WTC11 (cell line): Measurements from ENCODE around the gene ARID1A. TPM values are rescaled to one million over a fixed set of nuclear protein-coding genes. Genes with fewer than 3 reads are reported as not detected.

Experiments used
- ATAC-seq: fragments of 200-7000 bp; cut with Tn5 transposase; 2 replicates; pipeline ENCODE4 v1.10.0; 2021; ENCODE audit warnings: mild to moderate bottlenecking, moderate library complexity
- CTCF ChIA-PET: fragments of 300-600 bp; sonication (Branson Sonifier 250); formaldehyde crosslinking; loops from one replicate; lab custom pipeline; 2021; ENCODE audit warnings: antibody characterized with exemption; lab: Charles Lee
- POLR2A ChIA-PET: fragments of 350-600 bp; sonication (Branson Sonifier 250); formaldehyde crosslinking; loops from one replicate; lab custom pipeline; 2021; ENCODE audit warnings: antibody characterized with exemption; lab: Charles Lee
- DNase-seq: peaks from one replicate; pipeline ENCODE4 v3.0.0; 2021; ENCODE audit warnings: low spot score
- H3K27ac Mint-ChIP-seq: 2 replicates; pipeline ENCODE4 v1.8.0; 2021; ENCODE audit warnings: mixed read lengths
- H3K27me3 Mint-ChIP-seq: 2 replicates; pipeline ENCODE4 v1.8.0; 2021; ENCODE audit warnings: low read depth, mild to moderate bottlenecking, moderate library complexity, mixed read lengths
- H3K36me3 Mint-ChIP-seq: 2 replicates; pipeline ENCODE4 v1.8.0; 2021; ENCODE audit warnings: mixed read lengths
- H3K4me1 Mint-ChIP-seq: 2 replicates; pipeline ENCODE4 v1.8.0; 2022; ENCODE audit warnings: mixed read lengths
- H3K4me3 Mint-ChIP-seq: 2 replicates; pipeline ENCODE4 v1.8.0; 2021; ENCODE audit warnings: mild to moderate bottlenecking, moderate library complexity, mixed read lengths
- H3K9me3 Mint-ChIP-seq: 2 replicates; pipeline ENCODE4 v1.8.0; 2021; ENCODE audit warnings: mixed read lengths
- AR ChIP-seq: fragments of 250-450 bp; sonication (Bioruptor Pico); IDR thresholded peaks from 2 replicates; pipeline ENCODE4 v1.9.0; 2021; ENCODE audit warnings: mild to moderate bottlenecking
- CREM ChIP-seq: sonication (generic); formaldehyde crosslinking; IDR thresholded peaks from 2 replicates; pipeline ENCODE4 v1.8.1; 2022; ENCODE audit warnings: mild to moderate bottlenecking, missing genetic modification reagents, moderate library complexity
- EMX1 ChIP-seq: fragments of 250-450 bp; sonication (Bioruptor Pico); IDR thresholded peaks from 2 replicates; pipeline ENCODE4 v1.8.0; 2021; ENCODE audit warnings: mild to moderate bottlenecking
- FOXK1 ChIP-seq: sonication (generic); formaldehyde crosslinking; IDR thresholded peaks from 2 replicates; pipeline ENCODE4 v1.8.0; 2022; ENCODE audit warnings: mild to moderate bottlenecking, moderate library complexity, missing genetic modification reagents
- GRHL2 ChIP-seq: fragments of 250-450 bp; sonication (Bioruptor Pico); IDR thresholded peaks from 2 replicates; pipeline ENCODE4 v1.8.0; 2022; ENCODE audit warnings: mild to moderate bottlenecking, moderate library complexity; ENCODE audit not compliant: insufficient replicate concordance, severe bottlenecking
- GTF2I ChIP-seq: fragments of 250-450 bp; sonication (Bioruptor Pico); conservative IDR thresholded peaks from 2 replicates; pipeline ENCODE4 v1.4.0; 2021; ENCODE audit warnings: mild to moderate bottlenecking
- HMGA2 ChIP-seq: fragments of 250-450 bp; sonication (Bioruptor Pico); IDR thresholded peaks from 2 replicates; pipeline ENCODE4 v1.4.0; 2021; ENCODE audit warnings: mild to moderate bottlenecking, moderate library complexity
- KAT7 ChIP-seq: sonication (generic); formaldehyde crosslinking; IDR thresholded peaks from 2 replicates; pipeline ENCODE4 v1.8.1; 2023; ENCODE audit warnings: missing genetic modification reagents, mild to moderate bottlenecking, borderline replicate concordance
- NFATC4 ChIP-seq: fragments of 250-450 bp; sonication (Bioruptor Pico); IDR thresholded peaks from 2 replicates; pipeline ENCODE4 v1.9.0; 2021; ENCODE audit warnings: mild to moderate bottlenecking
- NR1H2 ChIP-seq: sonication (generic); formaldehyde crosslinking; IDR thresholded peaks from 2 replicates; pipeline ENCODE4 v1.9.0; 2021; ENCODE audit warnings: mild to moderate bottlenecking, moderate library complexity, missing genetic modification reagents
- SMAD3 ChIP-seq: sonication (generic); formaldehyde crosslinking; IDR thresholded peaks from 2 replicates; pipeline ENCODE4 v1.8.0; 2022; ENCODE audit warnings: missing genetic modification reagents, mild to moderate bottlenecking, borderline replicate concordance
- TEAD4 ChIP-seq: sonication (generic); formaldehyde crosslinking; IDR thresholded peaks from 2 replicates; pipeline ENCODE4 v1.8.0; 2022; ENCODE audit warnings: mild to moderate bottlenecking, missing genetic modification reagents
- ZNF121 ChIP-seq: sonication (generic); formaldehyde crosslinking; IDR thresholded peaks from 2 replicates; pipeline ENCODE4 v1.8.0; 2023; ENCODE audit warnings: missing genetic modification reagents
- ZNF512 ChIP-seq: sonication (generic); formaldehyde crosslinking; IDR thresholded peaks from 2 replicates; pipeline ENCODE4 v1.8.1; 2022; ENCODE audit warnings: missing genetic modification reagents, borderline replicate concordance
- ZNF671 ChIP-seq: fragments of 250-450 bp; sonication (Bioruptor Pico); IDR thresholded peaks from 2 replicates; pipeline ENCODE4 v1.8.0; 2021; ENCODE audit warnings: mild to moderate bottlenecking
- total RNA-seq: library from RNA; stranded (reverse); gene quantifications from 3 replicates; pipeline ENCODE4 v1.2.3, GENCODE V29; 2021
- TF ChIP-seq, protein P1 (sequence below): sonication (generic); formaldehyde crosslinking; IDR thresholded peaks from 2 replicates; pipeline ENCODE4 v1.8.1; 2023; ENCODE audit warnings: mild to moderate bottlenecking, missing genetic modification reagents, moderate library complexity
- TF ChIP-seq, protein P2 (sequence below): sonication (generic); formaldehyde crosslinking; IDR thresholded peaks from 2 replicates; pipeline ENCODE4 v1.8.0; 2023; ENCODE audit warnings: missing genetic modification reagents, mild to moderate bottlenecking, borderline replicate concordance
- TF ChIP-seq, protein P3 (sequence below): sonication (generic); formaldehyde crosslinking; conservative IDR thresholded peaks from 2 replicates; pipeline ENCODE4 v1.8.1; 2022; ENCODE audit warnings: mild to moderate bottlenecking, missing genetic modification reagents
- TF ChIP-seq, protein P4 (sequence below): fragments of 250-450 bp; sonication (Bioruptor Pico); IDR thresholded peaks from 2 replicates; pipeline ENCODE4 v1.9.0; 2021; ENCODE audit warnings: moderate library complexity, mild to moderate bottlenecking, inconsistent platforms, borderline replicate concordance

ARID1A gene
- total RNA-seq, 1 experiment from 2014 or later, result 98.0 TPM

DNA sequence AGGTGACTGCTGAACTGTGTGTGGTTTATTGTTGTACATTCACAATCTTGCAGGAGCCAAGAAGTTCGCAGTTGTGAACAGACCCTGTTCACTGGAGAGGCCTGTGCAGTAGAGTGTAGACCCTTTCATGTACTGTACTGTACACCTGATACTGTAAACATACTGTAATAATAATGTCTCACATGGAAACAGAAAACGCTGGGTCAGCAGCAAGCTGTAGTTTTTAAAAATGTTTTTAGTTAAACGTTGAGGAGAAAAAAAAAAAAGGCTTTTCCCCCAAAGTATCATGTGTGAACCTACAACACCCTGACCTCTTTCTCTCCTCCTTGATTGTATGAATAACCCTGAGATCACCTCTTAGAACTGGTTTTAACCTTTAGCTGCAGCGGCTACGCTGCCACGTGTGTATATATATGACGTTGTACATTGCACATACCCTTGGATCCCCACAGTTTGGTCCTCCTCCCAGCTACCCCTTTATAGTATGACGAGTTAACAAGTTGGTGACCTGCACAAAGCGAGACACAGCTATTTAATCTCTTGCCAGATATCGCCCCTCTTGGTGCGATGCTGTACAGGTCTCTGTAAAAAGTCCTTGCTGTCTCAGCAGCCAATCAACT is 85.5 kb downstream of the ARID1A start:
- TF ChIP-seq, protein P1, sequence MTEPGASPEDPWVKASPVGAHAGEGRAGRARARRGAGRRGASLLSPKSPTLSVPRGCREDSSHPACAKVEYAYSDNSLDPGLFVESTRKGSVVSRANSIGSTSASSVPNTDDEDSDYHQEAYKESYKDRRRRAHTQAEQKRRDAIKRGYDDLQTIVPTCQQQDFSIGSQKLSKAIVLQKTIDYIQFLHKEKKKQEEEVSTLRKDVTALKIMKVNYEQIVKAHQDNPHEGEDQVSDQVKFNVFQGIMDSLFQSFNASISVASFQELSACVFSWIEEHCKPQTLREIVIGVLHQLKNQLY (CRISPR knock-in tag), result no peak
- TF ChIP-seq HMGA2 (no peak), NFATC4 (CRISPR knock-in tag) (no peak), GTF2I (CRISPR knock-in tag) (no peak), ZNF121 (CRISPR knock-in tag) (no peak), AR (CRISPR knock-in tag) (no peak)
- H3K27me3 Mint-ChIP-seq, result no peaks in the 10 kb centered on the region; the same call in 1 of the 2 replicates
- peak overlapping the region; percentile 31 for H3K27ac Mint-ChIP-seq
- H3K4me1 Mint-ChIP-seq, result peaks cover 37% of the 10 kb centered on the region
- H3K9me3 Mint-ChIP-seq, result no peaks in the 10 kb centered on the region
- ChIA-PET POLR2A (no interaction called here), CTCF (interaction anchor here (1.2 kb wide), 1 partner anchor 104 kb away, joined by 3 read pairs; no protein-coding TSS in a partner anchor)
- H3K36me3 Mint-ChIP-seq, result peaks cover 50% of the 10 kb centered on the region
- H3K4me3 Mint-ChIP-seq, result no peak overlapping the region
- DNase-seq, result no peak
- ATAC-seq, result no peak

- CTCF ChIA-PET, result no interaction called here
- DNase-seq (no peak), ATAC-seq (no peak)
- POLR2A ChIA-PET, result no interaction called here
- H3K9me3 Mint-ChIP-seq, result no peaks in the 10 kb centered on the region
- H3K27me3 Mint-ChIP-seq, result no peaks in the 10 kb centered on the region; the same call in 1 of the 2 replicates
- H3K27ac Mint-ChIP-seq, result peak overlapping the region; percentile 91
- H3K4me1 Mint-ChIP-seq, result peaks cover 46% of the 10 kb centered on the region
- TF ChIP-seq EMX1, result no peak
- TF ChIP-seq, protein P2, sequence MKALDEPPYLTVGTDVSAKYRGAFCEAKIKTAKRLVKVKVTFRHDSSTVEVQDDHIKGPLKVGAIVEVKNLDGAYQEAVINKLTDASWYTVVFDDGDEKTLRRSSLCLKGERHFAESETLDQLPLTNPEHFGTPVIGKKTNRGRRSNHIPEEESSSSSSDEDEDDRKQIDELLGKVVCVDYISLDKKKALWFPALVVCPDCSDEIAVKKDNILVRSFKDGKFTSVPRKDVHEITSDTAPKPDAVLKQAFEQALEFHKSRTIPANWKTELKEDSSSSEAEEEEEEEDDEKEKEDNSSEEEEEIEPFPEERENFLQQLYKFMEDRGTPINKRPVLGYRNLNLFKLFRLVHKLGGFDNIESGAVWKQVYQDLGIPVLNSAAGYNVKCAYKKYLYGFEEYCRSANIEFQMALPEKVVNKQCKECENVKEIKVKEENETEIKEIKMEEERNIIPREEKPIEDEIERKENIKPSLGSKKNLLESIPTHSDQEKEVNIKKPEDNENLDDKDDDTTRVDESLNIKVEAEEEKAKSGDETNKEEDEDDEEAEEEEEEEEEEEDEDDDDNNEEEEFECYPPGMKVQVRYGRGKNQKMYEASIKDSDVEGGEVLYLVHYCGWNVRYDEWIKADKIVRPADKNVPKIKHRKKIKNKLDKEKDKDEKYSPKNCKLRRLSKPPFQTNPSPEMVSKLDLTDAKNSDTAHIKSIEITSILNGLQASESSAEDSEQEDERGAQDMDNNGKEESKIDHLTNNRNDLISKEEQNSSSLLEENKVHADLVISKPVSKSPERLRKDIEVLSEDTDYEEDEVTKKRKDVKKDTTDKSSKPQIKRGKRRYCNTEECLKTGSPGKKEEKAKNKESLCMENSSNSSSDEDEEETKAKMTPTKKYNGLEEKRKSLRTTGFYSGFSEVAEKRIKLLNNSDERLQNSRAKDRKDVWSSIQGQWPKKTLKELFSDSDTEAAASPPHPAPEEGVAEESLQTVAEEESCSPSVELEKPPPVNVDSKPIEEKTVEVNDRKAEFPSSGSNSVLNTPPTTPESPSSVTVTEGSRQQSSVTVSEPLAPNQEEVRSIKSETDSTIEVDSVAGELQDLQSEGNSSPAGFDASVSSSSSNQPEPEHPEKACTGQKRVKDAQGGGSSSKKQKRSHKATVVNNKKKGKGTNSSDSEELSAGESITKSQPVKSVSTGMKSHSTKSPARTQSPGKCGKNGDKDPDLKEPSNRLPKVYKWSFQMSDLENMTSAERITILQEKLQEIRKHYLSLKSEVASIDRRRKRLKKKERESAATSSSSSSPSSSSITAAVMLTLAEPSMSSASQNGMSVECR, result no peak
- TF ChIP-seq FOXK1 (CRISPR knock-in tag), result no peak
- no peak for TF ChIP-seq NFATC4 (CRISPR knock-in tag)
- H3K36me3 Mint-ChIP-seq, result peaks cover 39% of the 10 kb centered on the region
- no peak overlapping the region for H3K4me3 Mint-ChIP-seq
Observed at GRCh38 chr1:26782521-26783212, 86.9 kb downstream of the ARID1A start.

- Mint-ChIP-seq H3K27ac (peak overlapping the region; percentile 91), H3K36me3 (peaks cover 31% of the 10 kb centered on the region), H3K4me1 (peaks cover 49% of the 10 kb centered on the region), H3K4me3 (no peak overlapping the region), H3K27me3 (no peaks in the 10 kb centered on the region; the same call in 1 of the 2 replicates), H3K9me3 (no peaks in the 10 kb centered on the region)
- no peak for ATAC-seq
- TF ChIP-seq GRHL2 (CRISPR knock-in tag), result no peak
- TF ChIP-seq ZNF671 (CRISPR knock-in tag), result no peak
- no peak for TF ChIP-seq TEAD4 (CRISPR knock-in tag)
- no peak for TF ChIP-seq NR1H2
- no peak for TF ChIP-seq SMAD3 (CRISPR knock-in tag)
- no peak for TF ChIP-seq KAT7 (CRISPR knock-in tag)
- TF ChIP-seq, protein P3, sequence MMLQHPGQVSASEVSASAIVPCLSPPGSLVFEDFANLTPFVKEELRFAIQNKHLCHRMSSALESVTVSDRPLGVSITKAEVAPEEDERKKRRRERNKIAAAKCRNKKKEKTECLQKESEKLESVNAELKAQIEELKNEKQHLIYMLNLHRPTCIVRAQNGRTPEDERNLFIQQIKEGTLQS, result no peak
- no peak for TF ChIP-seq CREM (CRISPR knock-in tag)
- TF ChIP-seq ZNF512 (CRISPR knock-in tag), result no peak
- TF ChIP-seq, protein P4, sequence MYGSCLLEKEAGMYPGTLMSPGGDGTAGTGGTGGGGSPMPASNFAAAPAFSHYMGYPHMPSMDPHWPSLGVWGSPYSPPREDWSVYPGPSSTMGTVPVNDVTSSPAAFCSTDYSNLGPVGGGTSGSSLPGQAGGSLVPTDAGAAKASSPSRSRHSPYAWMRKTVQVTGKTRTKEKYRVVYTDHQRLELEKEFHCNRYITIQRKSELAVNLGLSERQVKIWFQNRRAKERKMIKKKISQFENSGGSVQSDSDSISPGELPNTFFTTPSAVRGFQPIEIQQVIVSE (CRISPR knock-in tag), result no peak
- ChIA-PET POLR2A (interaction anchor here (1.2 kb wide), 1 partner anchor 91 kb away, joined by 5 read pairs; no protein-coding TSS in a partner anchor), CTCF (interaction anchor here (1.0 to 1.3 kb wide), 3 partner anchors 25 to 185 kb away, joined by 3 to 4 read pairs (median 3); no protein-coding TSS in a partner anchor)
- DNase-seq, result no peak
Observed at GRCh38 chr1:26783646-26784022, 87.8 kb downstream of the ARID1A start.
